Astrocyte of the cerebellum (primary cell): Measurements from ENCODE around the gene CLIC3.
"Not testable (repeated sequence)": the region's sequence is repeated elsewhere in the genome, so short reads cannot be mapped to it uniquely, and the experiment has no call there.

Experiments
- DNase-seq: peaks from one replicate; pipeline ENCODE4 v3.0.0-alpha.2; 2011; ENCODE audit warnings: low read depth
- H3K4me3 ChIP-seq: 2 replicates; pipeline ENCODE4 v1.5.1; 2011; ENCODE audit warnings: mild to moderate bottlenecking, low read depth, low read length, moderate library complexity
- CTCF ChIP-seq: IDR thresholded peaks from 2 replicates; pipeline ENCODE4 v1.5.1; 2012; ENCODE audit warnings: low read length, low read depth, moderate library complexity, mild to moderate bottlenecking; ENCODE audit errors: missing control alignments
- in situ Hi-C: cut with HindIII; loops from 2 replicates; pipeline ENCODE4 v1.10.0; 2017; ENCODE audit warnings: low sequenced_read_pairs

CLIC3 gene

GRCh38 chr9:137035937-137036336, 39.6 kb upstream of the CLIC3 start:
- no peak for DNase-seq
- in situ Hi-C loops, result loop anchor here (25.0 kb wide), 1 partner anchor 249 kb away; the partner anchor contains the start of genes CCDC183 and TMEM141
- H3K4me3 ChIP-seq, result no peak overlapping the region
- TF ChIP-seq CTCF, result no peak

GRCh38 chr9:137035507-137035834, 39.1 kb upstream of the CLIC3 start:
- TF ChIP-seq CTCF, result no peak
- no peak for DNase-seq
- no peak overlapping the region for H3K4me3 ChIP-seq
- in situ Hi-C loops, result loop anchor here (25.0 kb wide), 1 partner anchor 248 kb away; the partner anchor contains the start of genes CCDC183 and TMEM141

GRCh38 chr9:137034709-137035506, 38.5 kb upstream of the CLIC3 start:
- TF ChIP-seq CTCF, result peak; percentile 93
- in situ Hi-C loops, result loop anchor here (25.0 kb wide), 1 partner anchor 248 kb away; the partner anchor contains the start of genes CCDC183 and TMEM141
- DNase-seq, result peak; percentile 63
- no peak overlapping the region for H3K4me3 ChIP-seq

GRCh38 chr9:137034039-137034708, 37.8 kb upstream of the CLIC3 start:
- in situ Hi-C loops, result loop anchor here (25.0 kb wide), 1 partner anchor 247 kb away; the partner anchor contains the start of genes CCDC183 and TMEM141
- TF ChIP-seq CTCF, result no peak
- no peak for DNase-seq
- no peak overlapping the region for H3K4me3 ChIP-seq

GRCh38 chr9:137033481-137033880, 37.1 kb upstream of the CLIC3 start:
- not testable (repeated sequence) for DNase-seq, H3K4me3 ChIP-seq
- in situ Hi-C loops, result loop anchor here (25.0 kb wide), 1 partner anchor 246 kb away; the partner anchor contains the start of genes CCDC183 and TMEM141

- no peak for TF ChIP-seq CTCF
- DNase-seq, result no peak
- in situ Hi-C loops, result loop anchor here (25.0 kb wide), 1 partner anchor 246 kb away; the partner anchor contains the start of genes CCDC183 and TMEM141
- H3K4me3 ChIP-seq, result no peak overlapping the region
These were observed 36.5 kb upstream of the CLIC3 start for GRCh38 chr9:137032858-137033257.
